Stimulated activated CD8-positive, alpha-beta memory T cell treated with anti-CD3 and anti-CD28 coated beads, Interleukin-15, amount 100 ng/mL, for 24 hours (primary cell): Measurements from ENCODE around the gene RAB3IL1.

Source experiments
- DNase-seq: peaks from one replicate; pipeline ENCODE4 v3.0.0-alpha.2; 2020; ENCODE audit warnings: low read depth

Gene RAB3IL1

GRCh38 chr11:61866231-61866957 lies 51.0 kb downstream of the RAB3IL1 start:
- no peak for DNase-seq

GRCh38 chr11:61864814-61865775 lies 52.3 kb downstream of the RAB3IL1 start:
- no peak for DNase-seq

GRCh38 chr11:61863548-61864081 lies 53.8 kb downstream of the RAB3IL1 start:
- DNase-seq, result no peak

- DNase-seq, result no peak
Observed at GRCh38 chr11:61862714-61863547, 54.4 kb downstream of the RAB3IL1 start.

GRCh38 chr11:61861634-61862033 lies 55.7 kb downstream of the RAB3IL1 start:
- DNase-seq, result no peak

GRCh38 chr11:61860054-61860903 lies 57.1 kb downstream of the RAB3IL1 start:
- no peak for DNase-seq

GRCh38 chr11:61855939-61856680 lies 61.3 kb downstream of the RAB3IL1 start:
- DNase-seq, result no peak

GRCh38 chr11:61854966-61855714 lies 62.2 kb downstream of the RAB3IL1 start:
- no peak for DNase-seq

GRCh38 chr11:61854206-61854895 lies 63.0 kb downstream of the RAB3IL1 start:
- no peak for DNase-seq

- DNase-seq, result no peak
Observed at GRCh38 chr11:61853698-61854169, 63.6 kb downstream of the RAB3IL1 start.

- no peak for DNase-seq
Observed at GRCh38 chr11:61851900-61852295, 65.5 kb downstream of the RAB3IL1 start.

- no peak for DNase-seq
Observed at GRCh38 chr11:61851113-61851899, 66.1 kb downstream of the RAB3IL1 start.

- DNase-seq, result no peak
Observed at GRCh38 chr11:61850687-61851086, 66.7 kb downstream of the RAB3IL1 start.

- no peak for DNase-seq
Observed at GRCh38 chr11:61848631-61849030, 68.7 kb downstream of the RAB3IL1 start.

GRCh38 chr11:61847914-61848581 lies 69.3 kb downstream of the RAB3IL1 start:
- DNase-seq, result no peak
